Sigmoid colon (tissue), 7 donors: Measurements from ENCODE around the gene GAREM1. TPM values are rescaled to one million over a fixed set of nuclear protein-coding genes. Genes with fewer than 3 reads are reported as not detected.

ENCODE experiments used
- DNase-seq: peaks from one replicate; pipeline ENCODE4 v3.0.0-alpha.2; 2019
- H3K27ac ChIP-seq, 4 donors: fragments of 200-600 bp; sonication (generic); one replicate each; pipeline ENCODE4 v1.5.1; 2016 to 2019; ENCODE audit warnings: mild to moderate bottlenecking in 1 of 4
- H3K27me3 ChIP-seq, 3 donors: fragments of 200-600 bp; sonication (generic); one replicate each; pipeline ENCODE4 v1.5.1; 2019; ENCODE audit warnings: mild to moderate bottlenecking in 1 of 3
- H3K36me3 ChIP-seq, 4 donors: fragments of 200-600 bp; sonication (generic); one replicate each; pipeline ENCODE4 v1.5.1; 2016 to 2019
- H3K4me1 ChIP-seq, 4 donors: fragments of 200-600 bp; sonication (generic); one replicate each; pipeline ENCODE4 v1.5.1; 2017 to 2019
- H3K4me3 ChIP-seq, 4 donors: fragments of 200-600 bp; sonication (generic); one replicate each; pipeline ENCODE4 v1.5.1; 2017 to 2019; ENCODE audit warnings: mild to moderate bottlenecking in 2 of 4, moderate library complexity in 1 of 4
- H3K9me3 ChIP-seq, 4 donors: fragments of 200-600 bp in 3 of 4; sonication (generic) in 3 of 4; one replicate each; pipeline versions ENCODE4 v1.5.1 to v1.6.1; 2013 to 2019
- CTCF ChIP-seq, 4 experiments: fragments of 450-650 bp in 3 of 4; fragments of 200-600 bp in 1 of 4; IDR thresholded peaks; one replicate each; pipeline ENCODE4 v1.5.1; 2016 to 2019; ENCODE audit warnings: antibody characterized with exemption in 4 of 4, mild to moderate bottlenecking in 3 of 4, moderate library complexity in 2 of 4
- EP300 ChIP-seq, 4 donors: sonication (generic); formaldehyde crosslinking; IDR thresholded peaks; one replicate each; pipeline ENCODE4 v1.6.1; 2017; ENCODE audit warnings: antibody characterized with exemption in 4 of 4
- POLR2A ChIP-seq, 2 donors: fragments of 450-650 bp; IDR thresholded peaks; one replicate each; pipeline ENCODE4 v1.6.1; 2016; ENCODE audit warnings: antibody characterized with exemption in 2 of 2, mild to moderate bottlenecking in 2 of 2, moderate library complexity in 2 of 2
- POLR2AphosphoS5 ChIP-seq, 4 donors: sonication (generic); formaldehyde crosslinking; IDR thresholded peaks; one replicate each; pipeline ENCODE4 v1.6.1; 2017; ENCODE audit warnings: antibody characterized with exemption in 4 of 4
- WGBS, 2 donors: extraction: QIAGEN DNeasy Blood & Tissue Kit; methylation state at CpG; one replicate each; pipeline ENCODE4 v1.1.7; 2013; 5-methylcytosine and 5-hydroxymethylcytosine counted together
- intact Hi-C: fragments of 100-400 bp; cut with DNase I; formaldehyde crosslinking; loops from one replicate; pipeline ENCODE4 v1.15.1; 2023
- polyA plus RNA-seq, 3 donors: library from polyadenylated mRNA; stranded (reverse); fragments of 200-250 nt; gene quantifications; one replicate each; pipeline ENCODE4 v1.2.3, GENCODE V29; 2013
- total RNA-seq, 4 donors: library from RNA; depleted of rRNA; stranded (reverse); fragments of >200 nt; gene quantifications; one replicate each; pipeline ENCODE4 v1.1.0, GENCODE V29; 2016
- donor health status: healthy with polysubstance abuse.
- donor health status: Bipolar disorder and iron deficiency.
- donor health status: healthy.

Gene GAREM1
- total and polyA plus RNA-seq, 7 donors, result 4.9 to 11.8 (median 6.6) TPM

GRCh38 chr18:32401621-32402020, 69.1 kb downstream of the GAREM1 start:
- H3K27me3 ChIP-seq, result no peaks in the 10 kb centered on the region
- TF ChIP-seq CTCF (IDR thresholded peaks at IDR 0.05), result no peak
- no peak for TF ChIP-seq POLR2A (IDR thresholded peaks at IDR 0.05)
- TF ChIP-seq EP300 (IDR thresholded peaks at IDR 0.05), result no peak
- no peak for TF ChIP-seq POLR2AphosphoS5 (IDR thresholded peaks at IDR 0.05)
- 87 to 96% methylated on average over 4 of the region's 4 CpGs for WGBS, 2 donors
- no peaks in the 10 kb centered on the region for H3K36me3 ChIP-seq
- H3K27ac ChIP-seq, result no peak overlapping the region
- peaks cover 0 to 16% (median 9%) of the 10 kb centered on the region in 4 donors for H3K4me1 ChIP-seq
- intact Hi-C loops, result no loop called here
- no peak for DNase-seq
- no peaks in the 10 kb centered on the region for H3K9me3 ChIP-seq
- H3K4me3 ChIP-seq, result no peak overlapping the region

GRCh38 chr18:32393407-32393806, 77.3 kb downstream of the GAREM1 start:
- 68 to 76% methylated on average over 3 of the region's 3 CpGs for WGBS, 2 donors
- intact Hi-C loops, result no loop called here
- Histone ChIP-seq H3K27ac (no peak overlapping the region), H3K36me3 (no peaks in the 10 kb centered on the region), H3K4me3 (no peak overlapping the region), H3K27me3 (no peaks in the 10 kb centered on the region), H3K9me3 (no peaks in the 10 kb centered on the region), H3K4me1 (no peaks in the 10 kb centered on the region)
- TF ChIP-seq CTCF (IDR thresholded peaks at IDR 0.05), result no peak
- no peak for TF ChIP-seq POLR2AphosphoS5 (IDR thresholded peaks at IDR 0.05)
- DNase-seq, result no peak

- no peak for TF ChIP-seq POLR2A (IDR thresholded peaks at IDR 0.05)
- TF ChIP-seq POLR2AphosphoS5 (IDR thresholded peaks at IDR 0.05), result no peak
- TF ChIP-seq EP300 (IDR thresholded peaks at IDR 0.05), result no peak
- no peak for TF ChIP-seq CTCF (IDR thresholded peaks at IDR 0.05)
- no peak for DNase-seq
- 67 to 89% methylated on average over 7 of the region's 7 CpGs for WGBS, 2 donors
- no peak overlapping the region for H3K27ac ChIP-seq
- intact Hi-C loops, result no loop called here
- no peaks in the 10 kb centered on the region for H3K36me3 ChIP-seq
- no peaks in the 10 kb centered on the region for H3K9me3 ChIP-seq
- peaks cover 0 to 6% (median under 1%) of the 10 kb centered on the region in 4 donors for H3K4me1 ChIP-seq
- no peaks in the 10 kb centered on the region for H3K27me3 ChIP-seq
- H3K4me3 ChIP-seq, result no peak overlapping the region
Measured at GRCh38 chr18:32391126-32391525, 79.6 kb downstream of the GAREM1 start.

GRCh38 chr18:32389858-32390257, 80.8 kb downstream of the GAREM1 start:
- WGBS, 2 donors, result 88 to 94% methylated on average over 4 of the region's 4 CpGs
- no peak for DNase-seq
- Histone ChIP-seq H3K4me1 (peaks cover 0 to 10% (median 4%) of the 10 kb centered on the region in 4 donors), H3K36me3 (no peaks in the 10 kb centered on the region), H3K27me3 (no peaks in the 10 kb centered on the region), H3K27ac (no peak overlapping the region), H3K4me3 (no peak overlapping the region), H3K9me3 (no peaks in the 10 kb centered on the region)
- TF ChIP-seq CTCF (IDR thresholded peaks at IDR 0.05) (no peak), EP300 (IDR thresholded peaks at IDR 0.05) (no peak), POLR2A (IDR thresholded peaks at IDR 0.05) (no peak), POLR2AphosphoS5 (IDR thresholded peaks at IDR 0.05) (no peak)
- intact Hi-C loops, result no loop called here

GRCh38 chr18:32389191-32389590, 81.5 kb downstream of the GAREM1 start:
- intact Hi-C loops, result no loop called here
- Histone ChIP-seq H3K4me1 (peaks cover 0 to 10% (median 4%) of the 10 kb centered on the region in 4 donors), H3K27ac (no peak overlapping the region), H3K27me3 (no peaks in the 10 kb centered on the region), H3K9me3 (no peaks in the 10 kb centered on the region), H3K4me3 (no peak overlapping the region), H3K36me3 (no peaks in the 10 kb centered on the region)
- TF ChIP-seq POLR2AphosphoS5 (IDR thresholded peaks at IDR 0.05), result no peak
- TF ChIP-seq POLR2A (IDR thresholded peaks at IDR 0.05), result no peak
- no peak for TF ChIP-seq CTCF (IDR thresholded peaks at IDR 0.05)
- no peak for TF ChIP-seq EP300 (IDR thresholded peaks at IDR 0.05)
- WGBS, 2 donors, result 21 to 55% methylated on average over 1 of the region's 1 CpG
- DNase-seq, result no peak
